GM21447 (cell line): ENCODE measurements around the gene FARP1.

ENCODE experiments used
- ATAC-seq: cut with Tn5 transposase; IDR thresholded peaks from one replicate; pipeline ENCODE4 v1.9.1; 2021; ENCODE audit not compliant: unreplicated experiment

The FARP1 gene

DNA sequence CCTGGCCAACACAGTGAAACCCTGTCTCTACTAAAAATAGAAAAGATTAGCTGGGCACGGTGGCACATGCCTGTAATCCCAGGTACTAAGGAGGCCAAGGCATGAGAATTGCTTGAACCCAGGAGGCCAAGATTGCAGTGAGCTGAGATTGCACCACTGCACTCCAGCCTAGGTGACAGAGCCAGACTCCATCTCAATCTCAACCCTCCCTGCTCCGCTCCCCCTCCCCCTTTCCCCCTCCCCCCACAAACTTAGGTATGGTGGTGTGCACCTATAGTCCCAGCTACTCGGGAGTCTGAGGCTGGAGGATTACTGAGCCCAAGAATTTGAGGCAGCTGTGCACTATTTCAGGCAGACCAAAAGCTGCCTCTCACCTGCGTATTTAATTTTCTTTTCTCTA is 55.8 kb downstream of the FARP1 start:
- ATAC-seq, result no peak

DNA sequence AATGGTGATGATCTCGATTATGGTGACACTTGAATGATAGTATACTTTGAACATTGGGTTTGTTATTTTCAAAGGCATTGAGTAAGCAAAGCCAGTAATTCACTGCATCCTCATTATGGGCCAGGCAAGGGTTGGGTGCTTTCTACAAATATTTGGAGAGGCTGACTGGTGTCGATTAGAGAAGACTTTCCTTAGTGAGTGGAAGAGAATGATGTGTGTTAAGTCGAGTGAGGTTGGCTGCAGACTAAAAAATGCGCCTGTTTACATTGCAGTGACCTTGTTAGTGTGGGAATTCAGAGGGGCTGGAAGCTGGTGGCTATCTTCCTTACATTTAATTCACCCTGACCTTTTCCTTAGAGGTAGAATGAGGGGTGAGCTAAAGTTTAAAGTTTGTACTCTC is 56.6 kb downstream of the FARP1 start:
- no peak for ATAC-seq

DNA sequence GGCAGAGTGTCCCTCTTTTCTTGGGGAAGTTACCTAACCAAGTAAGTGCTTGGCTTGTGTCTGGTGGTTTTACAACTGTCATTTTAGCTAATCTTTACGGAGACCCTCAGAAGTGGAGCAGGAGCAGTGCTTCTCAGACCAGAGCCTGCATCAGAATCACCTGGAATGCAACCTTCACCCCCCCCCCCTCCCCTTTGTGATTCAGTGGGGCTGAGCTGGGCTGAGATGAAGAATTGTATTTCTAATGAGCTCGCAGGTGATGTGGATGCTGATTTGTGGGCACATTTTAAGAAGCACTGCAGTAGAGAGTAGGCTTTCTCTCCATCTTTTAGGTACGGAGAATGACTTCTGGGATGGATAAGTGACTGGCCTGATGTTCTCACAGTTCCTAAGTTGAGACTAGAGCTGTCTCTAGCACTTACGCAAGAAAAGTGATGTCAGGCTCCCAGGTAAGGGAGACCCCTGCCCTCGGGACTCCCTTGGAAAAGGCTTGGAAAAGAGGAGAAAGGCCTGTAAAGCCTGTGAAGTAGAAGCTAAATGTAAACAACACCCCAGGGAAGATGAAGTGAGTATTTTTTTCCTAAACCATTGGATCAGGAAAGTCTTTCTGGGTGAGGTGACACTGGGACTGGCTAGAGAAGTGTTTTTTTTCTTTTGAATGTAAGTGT is 57.5 kb downstream of the FARP1 start:
- ATAC-seq, result no peak

DNA sequence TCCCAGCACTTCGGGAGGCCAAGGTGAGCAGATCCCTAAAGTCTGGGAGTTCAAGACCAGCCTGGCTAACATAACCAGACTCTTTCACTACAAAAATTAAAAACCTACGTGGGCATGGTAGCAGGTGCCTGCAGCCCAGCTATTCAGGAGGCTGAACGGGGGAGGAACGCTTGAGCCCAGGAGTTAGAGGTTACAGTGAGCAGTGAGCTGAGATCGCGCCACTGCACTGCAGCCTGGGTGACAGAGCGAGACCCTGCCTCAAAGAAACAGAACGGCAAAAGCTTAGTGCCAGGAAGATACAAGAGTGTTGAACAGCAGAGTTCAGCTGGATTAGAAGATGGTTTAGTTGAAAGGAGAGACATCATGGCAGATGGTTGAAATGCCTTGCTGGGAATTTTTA is 58.3 kb downstream of the FARP1 start:
- ATAC-seq, result no peak

DNA sequence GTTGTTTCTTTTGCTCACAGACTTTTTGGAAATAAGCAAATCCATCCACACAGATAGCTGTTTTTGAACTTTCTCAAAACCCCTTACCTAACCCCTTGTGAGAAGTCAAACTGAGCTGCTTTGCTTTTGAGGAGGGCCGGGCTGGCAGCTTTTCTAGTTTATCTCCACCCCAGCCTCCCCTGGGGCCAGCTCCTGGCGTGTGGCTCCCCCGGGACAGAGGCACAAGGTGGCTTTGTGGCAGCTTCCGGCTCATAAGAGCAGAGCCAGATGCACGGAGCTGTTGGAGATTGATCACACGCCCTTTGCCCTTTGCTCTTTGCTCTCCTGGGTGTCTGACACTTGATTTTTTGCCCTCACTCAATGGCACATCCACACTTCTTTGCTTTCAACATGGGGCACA is 59.1 kb downstream of the FARP1 start:
- ATAC-seq, result no peak

DNA sequence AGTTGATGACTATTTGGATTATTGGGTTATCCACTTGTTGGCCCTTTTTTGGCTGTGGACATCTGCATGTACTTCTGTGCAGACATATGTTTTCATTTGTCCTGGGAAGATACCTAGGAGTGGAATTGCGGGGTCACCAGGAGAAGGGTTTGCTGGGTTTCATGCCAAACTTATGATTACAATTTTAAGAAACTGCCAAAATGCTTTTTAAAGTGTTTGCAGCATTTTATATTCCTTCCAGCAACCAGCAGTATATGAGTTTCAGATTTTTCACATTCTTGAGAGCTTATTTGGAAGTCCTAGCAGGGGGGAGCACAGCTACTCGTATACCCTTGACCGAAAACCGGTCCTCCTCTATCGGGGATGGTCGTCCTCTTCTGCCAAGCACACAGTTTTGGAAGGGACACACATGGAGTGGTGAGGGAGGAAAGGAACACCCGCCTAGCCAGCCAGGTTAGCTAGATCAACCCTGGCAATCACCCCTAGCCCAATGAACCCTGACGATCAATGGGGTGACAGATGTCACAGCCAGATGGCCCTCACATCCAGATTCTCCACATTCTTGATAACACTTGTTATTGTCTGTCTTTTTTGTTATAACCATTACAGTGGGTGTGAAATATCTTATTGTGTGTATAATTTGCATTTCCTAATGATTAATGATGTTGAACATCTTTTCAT is 60.9 kb downstream of the FARP1 start:
- no peak for ATAC-seq

DNA sequence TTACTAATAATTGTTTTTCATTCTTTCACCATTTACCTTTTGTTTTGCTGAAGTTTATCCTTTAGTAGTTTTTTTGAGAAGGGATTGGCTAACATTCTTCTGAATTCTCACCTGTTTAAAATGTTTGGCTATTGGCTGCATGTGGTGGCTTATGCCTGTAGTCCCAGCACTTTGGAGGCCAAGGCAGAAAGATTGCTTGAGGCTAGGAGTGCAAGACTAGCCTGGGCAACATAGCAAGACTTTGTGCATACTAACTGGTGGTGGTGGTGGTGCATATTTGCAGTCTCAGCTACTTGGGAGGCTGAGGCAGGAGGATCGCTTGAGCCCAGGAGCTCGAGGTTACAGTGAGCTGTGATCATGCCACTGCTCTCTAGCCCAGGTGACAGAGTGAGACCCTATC is 61.7 kb downstream of the FARP1 start:
- ATAC-seq, result no peak

DNA sequence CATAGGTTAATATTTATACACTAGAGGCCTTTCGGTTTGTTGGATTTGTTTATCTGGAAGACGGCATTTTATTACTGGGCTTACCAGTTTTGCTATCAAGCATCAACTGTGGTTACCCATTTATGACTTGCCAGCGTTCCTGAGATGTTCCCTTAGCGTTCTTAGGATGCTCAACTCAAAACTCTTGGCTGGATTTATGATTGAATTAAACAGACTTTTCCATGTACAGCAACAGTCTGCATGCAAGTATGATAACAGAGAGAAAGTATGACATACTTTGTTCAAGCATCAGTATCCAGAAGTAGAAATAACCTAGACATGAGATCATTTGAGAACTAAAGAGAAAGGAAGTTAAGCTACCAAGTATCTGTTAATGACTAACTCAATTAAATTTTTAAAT is 64.1 kb downstream of the FARP1 start:
- no peak for ATAC-seq

DNA sequence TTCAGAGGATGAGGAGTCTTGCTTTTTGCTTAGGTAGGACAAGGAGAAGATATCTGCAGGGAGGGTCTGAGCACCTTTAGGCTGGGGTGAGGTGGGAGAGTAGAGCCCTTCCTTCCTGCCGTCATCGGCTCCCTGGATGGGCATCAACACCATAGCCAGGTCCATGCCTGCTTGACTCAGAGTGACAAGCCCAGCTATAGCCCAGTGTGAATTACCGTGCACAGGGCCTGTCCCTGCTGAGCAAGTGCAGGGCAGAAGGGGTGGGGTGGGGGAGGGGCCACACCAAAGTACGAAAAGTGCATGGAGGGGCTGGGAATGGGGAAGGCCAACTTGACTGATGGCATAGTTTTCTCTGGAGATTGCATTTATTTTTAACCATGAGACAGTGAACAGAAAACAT is 64.5 kb downstream of the FARP1 start:
- ATAC-seq, result no peak

DNA sequence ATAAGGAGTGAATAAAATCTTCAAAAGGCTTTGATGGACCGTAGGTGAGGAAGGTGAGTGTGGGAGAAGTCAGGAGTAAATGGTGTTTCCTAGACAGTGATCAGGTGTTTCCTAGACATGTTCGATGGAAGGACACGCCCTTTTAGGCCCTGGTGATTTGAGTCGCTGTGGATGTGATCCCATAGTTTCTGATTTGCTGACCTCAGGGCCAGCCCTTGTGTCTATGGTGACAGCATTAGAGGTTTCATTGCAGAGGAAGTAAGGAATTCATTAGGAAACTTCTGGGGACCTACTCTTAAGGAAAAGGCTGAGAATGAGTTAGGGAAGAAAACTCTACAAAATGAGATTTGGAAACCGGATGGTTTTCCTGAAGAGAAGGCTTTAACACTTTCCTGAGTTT is 65.7 kb downstream of the FARP1 start:
- ATAC-seq, result no peak

DNA sequence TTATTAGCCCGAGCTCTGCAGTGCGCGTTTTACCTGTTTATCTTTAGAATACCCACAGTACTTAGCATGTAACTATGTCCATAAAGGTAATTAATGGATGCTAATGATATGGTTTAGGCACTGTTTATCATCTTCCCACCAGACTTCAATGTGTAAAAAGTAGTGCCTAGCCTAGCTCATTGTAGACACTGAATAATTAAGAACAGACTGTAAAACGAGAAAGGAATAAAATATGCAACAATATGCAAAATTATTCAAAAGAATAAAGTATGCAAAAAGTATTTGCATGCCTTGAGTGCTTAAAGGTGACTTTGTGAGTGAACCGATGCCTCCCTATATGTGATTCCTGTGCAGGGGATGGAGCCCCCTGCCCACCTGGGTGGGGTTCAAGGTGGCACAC is 69.9 kb downstream of the FARP1 start:
- ATAC-seq, result no peak

DNA sequence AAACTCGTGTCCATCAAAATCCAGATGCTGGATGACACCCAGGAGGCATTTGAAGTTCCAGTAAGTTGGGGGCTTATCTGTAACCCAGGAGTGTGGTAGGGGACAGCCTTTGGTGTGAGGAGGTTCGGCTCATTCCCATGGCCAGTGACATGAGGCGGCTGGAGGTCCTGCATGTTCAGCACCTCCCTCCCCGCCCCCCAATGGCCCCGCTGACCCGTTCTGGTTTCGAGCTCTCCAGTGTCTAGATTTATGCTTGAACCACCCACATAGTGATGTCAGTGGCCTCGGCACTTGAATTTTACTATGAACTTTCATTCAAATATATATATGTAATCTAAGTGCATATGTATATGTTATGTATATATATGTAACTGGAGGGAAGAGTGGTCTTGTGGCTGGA is 70.5 kb downstream of the FARP1 start:
- no peak for ATAC-seq

DNA sequence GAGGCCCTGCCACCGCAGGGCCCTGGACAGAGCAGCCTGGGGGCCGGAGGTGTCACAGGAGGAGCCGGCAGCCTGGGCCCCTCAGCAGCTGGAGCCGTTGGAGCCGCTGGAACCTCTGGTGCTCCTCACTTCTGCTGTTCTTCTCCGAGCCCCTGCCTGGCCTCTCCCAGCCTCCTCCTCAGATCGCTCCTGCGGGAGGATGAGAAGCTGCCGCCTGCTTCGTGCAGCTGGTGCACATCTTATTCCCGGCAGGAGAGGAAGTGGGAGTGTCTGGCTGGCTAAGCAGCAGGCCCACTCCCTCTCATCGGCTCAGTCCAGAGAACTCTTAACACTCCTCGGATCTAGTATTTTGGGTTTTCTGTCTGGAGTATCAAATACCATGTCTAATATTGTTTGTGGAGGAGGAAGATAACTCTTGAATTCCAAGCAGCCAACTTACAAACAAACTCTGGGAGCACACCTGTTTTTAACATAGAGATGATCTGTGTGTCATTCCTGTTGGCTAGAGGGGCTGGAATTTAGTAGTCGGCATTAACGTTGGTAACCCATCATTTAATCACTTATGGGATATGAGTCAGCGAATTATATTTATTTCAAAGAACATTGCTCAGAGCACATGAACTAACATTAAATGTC is 71.2 kb downstream of the FARP1 start:
- no peak for ATAC-seq

DNA sequence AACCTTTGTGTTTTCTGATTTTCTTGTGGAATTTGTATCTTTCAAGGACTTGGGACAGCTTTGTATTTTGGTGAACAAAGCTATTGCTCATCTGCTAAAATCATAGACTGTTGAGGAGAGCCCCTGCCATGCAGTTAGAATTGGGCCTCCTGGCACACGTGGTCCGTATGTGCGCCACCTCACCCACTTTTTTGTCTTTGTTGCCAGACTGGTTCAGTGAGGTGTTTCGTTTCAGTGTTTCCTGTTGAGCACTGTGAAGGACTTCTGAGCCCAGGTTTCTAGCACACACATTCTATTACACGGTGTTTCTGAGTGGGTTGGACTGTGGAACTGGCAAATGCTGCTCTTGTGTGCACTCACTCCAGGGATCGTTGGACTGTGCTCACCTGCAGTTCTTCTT is 71.8 kb downstream of the FARP1 start:
- no peak for ATAC-seq

DNA sequence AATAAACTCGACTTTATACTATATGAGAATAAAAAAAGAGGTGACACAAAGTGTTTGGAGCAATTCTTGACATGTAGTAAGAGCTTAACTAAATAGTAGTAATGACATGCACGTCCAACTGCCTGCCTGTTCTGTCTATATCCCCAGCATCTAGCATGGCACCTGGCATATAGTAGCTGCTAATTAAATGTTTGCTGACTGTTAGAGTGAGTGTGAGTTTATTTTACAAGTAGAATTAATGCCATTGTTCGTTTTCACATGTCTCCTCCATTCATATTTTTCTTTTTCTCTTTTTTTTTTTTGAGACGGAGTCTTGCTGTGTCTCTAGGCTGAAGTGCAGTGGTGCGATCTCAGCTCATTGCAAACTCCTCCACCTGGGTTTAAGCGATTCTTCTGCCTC is 72.6 kb downstream of the FARP1 start:
- no peak for ATAC-seq

DNA sequence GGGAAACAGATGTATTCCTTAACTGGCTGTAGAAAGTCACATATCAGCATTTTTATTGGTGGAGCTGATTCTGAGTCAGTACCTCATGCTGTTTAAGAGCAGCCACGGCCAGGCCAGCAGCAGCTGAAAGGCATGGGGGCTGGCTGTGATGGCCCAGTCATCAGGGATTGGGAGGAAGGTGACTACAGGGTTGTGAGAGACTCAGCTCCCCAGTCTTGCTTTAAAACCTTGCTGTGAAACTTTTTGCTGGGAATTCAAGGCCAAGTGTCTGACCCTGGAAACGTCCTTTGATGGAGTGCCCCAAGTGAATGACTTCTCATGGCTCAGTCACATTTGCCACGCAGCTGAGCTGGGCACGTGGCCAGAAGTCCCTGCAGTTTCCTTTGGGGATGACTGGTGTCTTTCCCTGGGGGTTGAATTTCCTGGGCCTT is 73.3 kb downstream of the FARP1 start:
- no peak for ATAC-seq

DNA sequence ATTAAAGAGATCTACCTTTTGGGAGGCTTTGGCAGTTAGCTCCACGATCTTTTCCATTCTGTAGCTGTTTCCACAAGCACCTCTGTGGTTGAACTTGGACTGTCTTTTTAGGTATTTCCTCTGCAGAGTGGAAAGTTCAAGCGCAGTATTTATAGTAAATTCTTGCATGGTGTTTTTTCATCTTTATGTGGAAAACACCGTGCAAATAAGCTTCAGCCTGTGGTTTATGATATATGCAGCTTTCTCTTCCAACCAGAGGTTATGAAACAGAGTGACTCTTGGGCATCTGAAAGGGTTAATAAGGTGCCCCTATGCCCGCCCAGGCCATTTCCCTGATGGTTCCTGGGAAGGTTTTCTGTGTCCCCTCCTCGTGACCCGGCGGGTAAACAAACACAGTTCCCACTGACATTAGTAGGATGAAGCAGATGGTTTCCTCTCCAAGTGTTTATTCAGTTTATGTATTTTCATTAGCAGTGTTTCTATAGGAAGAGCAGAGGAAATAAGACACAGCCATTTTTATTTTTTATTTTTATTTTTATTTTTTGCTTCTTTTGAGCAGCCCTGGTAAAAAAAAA is 73.9 kb downstream of the FARP1 start:
- ATAC-seq, result no peak

DNA sequence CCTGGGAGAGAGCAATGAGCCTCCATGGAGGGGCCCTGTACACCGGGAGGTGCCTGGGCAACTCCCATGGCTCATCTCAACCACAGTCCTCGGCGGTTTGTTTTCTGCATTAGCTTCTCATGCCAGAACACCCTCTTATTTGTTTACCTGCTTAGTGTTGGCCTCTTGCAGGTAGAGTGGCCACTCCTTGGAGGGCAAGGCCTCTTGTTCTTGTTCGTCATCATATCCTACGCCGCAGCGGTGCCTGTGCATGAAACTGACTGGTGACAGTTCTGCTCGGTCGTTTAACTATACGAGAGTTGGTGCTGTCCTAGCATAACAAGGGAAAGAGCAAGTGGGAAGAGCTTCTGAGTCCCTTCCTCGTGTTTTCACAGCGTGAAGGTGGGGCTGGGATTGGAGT is 74.7 kb downstream of the FARP1 start:
- no peak for ATAC-seq

DNA sequence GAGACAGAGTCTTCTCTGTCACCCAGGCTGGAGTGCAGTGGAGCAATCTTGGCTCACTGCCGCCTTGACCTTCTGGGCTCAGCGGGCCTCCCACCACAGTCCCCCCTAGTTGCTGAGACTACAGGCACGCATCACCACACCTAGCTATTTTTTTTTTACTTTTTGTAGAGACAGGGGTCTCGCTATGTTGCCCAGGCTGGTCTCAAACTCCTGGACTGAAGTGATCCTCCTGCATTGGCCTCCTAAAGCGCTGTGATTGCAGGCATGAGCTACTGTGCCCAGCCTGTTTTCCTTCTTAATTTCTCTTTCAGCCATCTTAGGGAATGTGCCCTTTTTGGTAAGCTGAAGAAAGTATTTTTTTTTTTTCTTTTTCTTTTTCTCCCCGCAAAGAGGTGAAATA is 76.8 kb downstream of the FARP1 start:
- no peak for ATAC-seq

DNA sequence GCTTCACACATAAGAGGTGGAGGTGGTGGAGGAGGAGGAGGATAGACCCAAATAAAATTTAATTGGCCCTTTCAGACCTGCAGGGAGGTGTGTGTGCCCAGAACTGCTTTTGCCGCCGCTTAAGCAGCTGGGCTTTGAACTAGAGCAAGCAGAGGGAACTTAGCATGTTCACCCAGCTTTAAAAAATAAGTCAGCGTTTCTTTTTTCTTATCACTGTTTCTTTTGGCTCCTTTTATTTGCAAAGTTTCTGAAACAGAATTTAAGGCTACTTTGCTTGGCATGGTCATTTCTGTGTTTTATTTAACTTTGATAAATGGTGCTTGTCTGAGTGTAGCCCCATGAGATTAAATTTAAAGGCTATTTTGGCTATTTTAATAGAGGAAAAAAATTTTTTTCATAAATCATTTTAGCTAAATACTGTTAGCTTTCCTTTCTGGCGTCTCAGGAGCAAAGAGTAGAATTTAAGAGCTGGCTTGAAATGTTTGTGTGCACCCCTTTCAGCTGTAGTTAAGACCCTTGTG is 77.4 kb downstream of the FARP1 start:
- no peak for ATAC-seq

DNA sequence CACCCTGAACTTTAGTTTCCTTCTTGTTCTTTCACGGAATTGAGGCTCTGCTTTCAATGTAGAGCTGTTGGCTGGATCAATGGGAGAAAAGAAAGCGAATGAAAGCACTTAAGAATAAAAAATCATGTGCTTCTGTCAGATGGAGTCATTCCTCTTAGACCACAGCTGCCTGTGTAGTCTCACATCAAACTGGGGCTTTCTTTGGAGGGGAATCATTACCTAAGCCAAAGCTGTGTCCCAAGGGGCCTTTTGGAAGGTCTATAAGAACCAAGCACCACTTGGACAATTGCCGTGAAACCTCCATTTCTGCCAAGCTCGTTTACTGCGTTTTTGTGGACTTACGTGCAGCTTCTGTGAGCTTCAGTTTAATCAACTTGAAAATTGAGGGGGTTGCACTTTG is 78.3 kb downstream of the FARP1 start:
- ATAC-seq, result no peak

DNA sequence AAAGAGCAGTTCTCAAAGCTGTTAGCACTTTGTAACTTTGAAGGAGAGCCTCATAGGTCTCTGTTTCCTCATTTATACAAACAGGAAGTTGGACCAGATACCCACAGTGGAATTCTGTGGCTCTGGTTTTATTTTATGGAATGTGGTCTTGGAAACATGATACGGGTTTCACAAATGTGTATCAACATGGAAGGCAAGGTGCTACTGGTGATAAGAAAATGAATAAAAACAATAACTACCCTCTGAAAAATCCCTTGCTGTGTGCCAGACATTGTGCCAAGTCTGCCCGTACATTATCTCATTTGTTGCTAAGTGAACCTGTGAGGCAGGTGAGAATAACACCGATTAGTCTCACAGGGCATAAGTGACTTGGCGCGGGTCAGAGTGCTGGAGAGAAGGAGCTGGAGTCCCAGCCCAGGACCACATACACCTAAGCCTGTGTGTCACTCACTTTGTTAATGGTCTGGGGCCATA is 79.2 kb downstream of the FARP1 start:
- no peak for ATAC-seq
